GM23338 (cell line): ENCODE data around the gene NRP1. TPM values are rescaled to one million over a fixed set of nuclear protein-coding genes. Genes with fewer than 3 reads are reported as not detected.

Experiments used
- ATAC-seq: fragments of 200-7000 bp; cut with Tn5 transposase; 3 replicates; pipeline ENCODE4 v1.9.1; 2020
- DNase-seq: peaks from one replicate; pipeline ENCODE4 v3.0.0-alpha.2; 2015; ENCODE audit warnings: low spot score
- H2AFZ ChIP-seq: fragments of 200-600 bp; sonication (generic); 2 replicates; pipeline ENCODE4 v1.8.0; 2016; ENCODE audit warnings: antibody characterized with exemption, mild to moderate bottlenecking, moderate library complexity
- H3F3A ChIP-seq: fragments of 200-600 bp; sonication (generic); replicated peaks from 2 replicates; pipeline ENCODE4 v1.8.0; 2017; ENCODE audit warnings: antibody characterized with exemption, mixed run types, low read depth
- H3K27ac ChIP-seq: fragments of 200-600 bp; sonication (generic); 2 replicates; pipeline ENCODE4 v1.6.1; 2016; ENCODE audit warnings: low read depth
- H3K27me3 ChIP-seq: fragments of 200-600 bp; sonication (generic); 2 replicates; pipeline ENCODE4 v1.8.0; 2016; ENCODE audit warnings: mild to moderate bottlenecking, mixed run types, moderate library complexity; ENCODE audit not compliant: insufficient read depth
- H3K36me3 ChIP-seq: fragments of 200-600 bp; sonication (generic); 2 replicates; pipeline ENCODE4 v1.8.0; 2016; ENCODE audit warnings: mild to moderate bottlenecking; ENCODE audit not compliant: insufficient read depth
- H3K4me1 ChIP-seq: fragments of 200-600 bp; sonication (generic); 2 replicates; pipeline ENCODE4 v1.8.0; 2016; ENCODE audit warnings: mild to moderate bottlenecking, moderate library complexity; ENCODE audit not compliant: insufficient read depth
- H3K4me2 ChIP-seq: fragments of 200-600 bp; sonication (generic); 2 replicates; pipeline ENCODE4 v1.7.1; 2017; ENCODE audit warnings: mixed run types
- H3K4me3 ChIP-seq: fragments of 200-600 bp; sonication (generic); 2 replicates; pipeline ENCODE4 v1.6.1; 2016; ENCODE audit warnings: mixed run types
- H3K79me2 ChIP-seq: fragments of 200-600 bp; sonication (generic); replicated peaks from 2 replicates; pipeline ENCODE4 v1.8.0; 2017; ENCODE audit warnings: mild to moderate bottlenecking; ENCODE audit not compliant: insufficient read depth
- H3K9me2 ChIP-seq: fragments of 200-600 bp; sonication (generic); 2 replicates; pipeline ENCODE4 v1.8.0; 2017; ENCODE audit not compliant: insufficient read depth
- H4K20me1 ChIP-seq: fragments of 200-600 bp; sonication (generic); replicated peaks from 2 replicates; pipeline ENCODE4 v1.8.0; 2017; ENCODE audit warnings: mild to moderate bottlenecking; ENCODE audit not compliant: insufficient read depth
- H3K27ac Mint-ChIP-seq: 2 replicates; pipeline ENCODE4 v1.8.0; 2020; ENCODE audit warnings: inconsistent platforms, mild to moderate bottlenecking, moderate library complexity, mixed read lengths
- H3K27me3 Mint-ChIP-seq: 3 replicates; pipeline ENCODE4 v1.8.0; 2022; ENCODE audit warnings: low read depth, mild to moderate bottlenecking, moderate library complexity, mixed read lengths, inconsistent platforms; ENCODE audit not compliant: insufficient read depth, poor library complexity
- H3K36me3 Mint-ChIP-seq: 3 replicates; pipeline ENCODE4 v1.8.0; 2021; ENCODE audit warnings: low read depth, mild to moderate bottlenecking, inconsistent platforms, moderate library complexity, mixed read lengths
- H3K4me1 Mint-ChIP-seq: 3 replicates; pipeline ENCODE4 v1.8.0; 2020; ENCODE audit warnings: mild to moderate bottlenecking, inconsistent platforms, mixed read lengths
- H3K4me3 Mint-ChIP-seq: 3 replicates; pipeline ENCODE4 v1.8.0; 2021; ENCODE audit warnings: moderate library complexity, mild to moderate bottlenecking, inconsistent platforms, mixed read lengths
- H3K9me3 Mint-ChIP-seq: 3 replicates; pipeline ENCODE4 v1.8.0; 2020; ENCODE audit warnings: moderate library complexity, mild to moderate bottlenecking, inconsistent platforms, mixed read lengths
- CREB1 ChIP-seq: fragments of 250-450 bp; sonication (Bioruptor Pico); IDR thresholded peaks from 2 replicates; pipeline ENCODE4 v1.5.0; 2020; ENCODE audit warnings: low read depth, mild to moderate bottlenecking, moderate library complexity
- EZH2phosphoT487 ChIP-seq: fragments of 200-600 bp; sonication (generic); IDR thresholded peaks from one replicate; pipeline ENCODE4 v1.8.1; 2018; ENCODE audit warnings: antibody characterized with exemption; ENCODE audit not compliant: unreplicated experiment
- JUNB ChIP-seq: IDR thresholded peaks from one replicate; pipeline ENCODE4 v1.6.1; 2016; ENCODE audit warnings: antibody characterized with exemption; ENCODE audit not compliant: unreplicated experiment
- NANOG ChIP-seq: IDR thresholded peaks from 2 replicates; pipeline ENCODE4 v1.6.1; 2016; ENCODE audit warnings: antibody characterized with exemption, borderline replicate concordance
- POLR2AphosphoS5 ChIP-seq: IDR thresholded peaks from 2 replicates; pipeline ENCODE4 v1.6.1; 2016; ENCODE audit warnings: antibody characterized with exemption, low read depth
- STAT1 ChIP-seq: IDR thresholded peaks from one replicate; pipeline ENCODE4 v1.6.1; 2016; ENCODE audit warnings: antibody characterized with exemption; ENCODE audit not compliant: unreplicated experiment
- ZNF114 ChIP-seq: fragments of 250-450 bp; sonication (Bioruptor Pico); IDR thresholded peaks from 2 replicates; pipeline ENCODE4 v1.5.0; 2020; ENCODE audit warnings: mild to moderate bottlenecking, moderate library complexity
- ZNF331 ChIP-seq: fragments of 250-450 bp; sonication (Bioruptor Pico); IDR thresholded peaks from 2 replicates; pipeline ENCODE4 v1.5.0; 2020; ENCODE audit warnings: low read depth, mild to moderate bottlenecking, moderate library complexity
- polyA plus RNA-seq: library from polyadenylated mRNA; unstranded; fragments of >200 nt; fragmentation: Nextera tagmentation; extraction: Ambion mirVana; gene quantifications from 2 replicates; pipeline ENCODE4 v1.2.1, GENCODE V29; 2016
- total RNA-seq: library from RNA; depleted of rRNA; stranded (reverse); fragments of >200 nt; shearing (Covaris generic); gene quantifications from 2 replicates; pipeline ENCODE4 v1.2.3, GENCODE V29; 2014
- TF ChIP-seq, protein P1 (sequence below): IDR thresholded peaks from one replicate; pipeline ENCODE4 v1.6.1; 2018; ENCODE audit warnings: antibody characterized with exemption; ENCODE audit not compliant: unreplicated experiment
- TF ChIP-seq, protein P2 (sequence below): IDR thresholded peaks from 2 replicates; pipeline ENCODE4 v1.6.1; 2016; ENCODE audit warnings: antibody characterized with exemption
- TF ChIP-seq, protein P3 (sequence below), 2 experiments: fragments of 200-600 bp in 1 of 2; sonication (generic) in 1 of 2; conservative IDR thresholded peaks; 2 replicates each; pipeline versions ENCODE4 v1.5.1 to v1.6.1; 2016 to 2017; ENCODE audit warnings: antibody characterized with exemption in 2 of 2, low read depth in 2 of 2, mild to moderate bottlenecking in 2 of 2, moderate library complexity in 1 of 2

Gene NRP1
- total and polyA plus RNA-seq, 2 experiments from 2014 or later, result 2.9 to 3.5 TPM

DNA sequence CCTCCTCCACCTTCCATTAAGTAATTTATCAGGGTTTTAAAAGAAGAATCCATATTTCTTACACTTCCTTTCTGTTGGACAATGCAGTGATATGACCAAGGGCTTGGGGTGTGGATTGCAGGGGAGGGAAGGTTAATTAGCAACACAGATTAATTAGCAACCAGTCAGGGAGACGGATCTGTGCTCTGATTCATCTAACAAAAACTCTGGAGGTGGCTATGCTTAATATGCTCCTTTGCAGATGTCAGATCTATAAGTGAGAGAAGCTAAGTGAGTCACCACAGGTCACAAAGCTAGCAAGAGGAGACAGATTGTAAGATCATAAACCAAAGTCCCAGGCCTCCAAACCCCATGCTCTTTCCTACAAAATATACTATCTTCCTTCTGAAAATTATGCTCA is 197.7 kb downstream of the NRP1 start:
- H3K4me3 ChIP-seq, result no peak overlapping the region
- H4K20me1 ChIP-seq, result no peaks in the 10 kb centered on the region
- Mint-ChIP-seq H3K27me3 (peaks cover 2% of the 10 kb centered on the region), H3K4me1 (no peaks in the 10 kb centered on the region), H3K36me3 (no peaks in the 10 kb centered on the region), H3K27ac (no peak overlapping the region), H3K4me3 (no peak overlapping the region), H3K9me3 (no peaks in the 10 kb centered on the region)
- H3K9me2 ChIP-seq, result peaks cover 10% of the 10 kb centered on the region; the same call in 1 of the 2 replicates
- no peaks in the 10 kb centered on the region for H3K36me3 ChIP-seq
- H3F3A ChIP-seq, result no peaks in the 10 kb centered on the region
- no peak overlapping the region for H3K27ac ChIP-seq
- H3K79me2 ChIP-seq, result no peaks in the 10 kb centered on the region
- H3K27me3 ChIP-seq, result no peaks in the 10 kb centered on the region
- no peak overlapping the region for H2AFZ ChIP-seq
- ATAC-seq (no peak), DNase-seq (no peak)
- TF ChIP-seq, protein P1, sequence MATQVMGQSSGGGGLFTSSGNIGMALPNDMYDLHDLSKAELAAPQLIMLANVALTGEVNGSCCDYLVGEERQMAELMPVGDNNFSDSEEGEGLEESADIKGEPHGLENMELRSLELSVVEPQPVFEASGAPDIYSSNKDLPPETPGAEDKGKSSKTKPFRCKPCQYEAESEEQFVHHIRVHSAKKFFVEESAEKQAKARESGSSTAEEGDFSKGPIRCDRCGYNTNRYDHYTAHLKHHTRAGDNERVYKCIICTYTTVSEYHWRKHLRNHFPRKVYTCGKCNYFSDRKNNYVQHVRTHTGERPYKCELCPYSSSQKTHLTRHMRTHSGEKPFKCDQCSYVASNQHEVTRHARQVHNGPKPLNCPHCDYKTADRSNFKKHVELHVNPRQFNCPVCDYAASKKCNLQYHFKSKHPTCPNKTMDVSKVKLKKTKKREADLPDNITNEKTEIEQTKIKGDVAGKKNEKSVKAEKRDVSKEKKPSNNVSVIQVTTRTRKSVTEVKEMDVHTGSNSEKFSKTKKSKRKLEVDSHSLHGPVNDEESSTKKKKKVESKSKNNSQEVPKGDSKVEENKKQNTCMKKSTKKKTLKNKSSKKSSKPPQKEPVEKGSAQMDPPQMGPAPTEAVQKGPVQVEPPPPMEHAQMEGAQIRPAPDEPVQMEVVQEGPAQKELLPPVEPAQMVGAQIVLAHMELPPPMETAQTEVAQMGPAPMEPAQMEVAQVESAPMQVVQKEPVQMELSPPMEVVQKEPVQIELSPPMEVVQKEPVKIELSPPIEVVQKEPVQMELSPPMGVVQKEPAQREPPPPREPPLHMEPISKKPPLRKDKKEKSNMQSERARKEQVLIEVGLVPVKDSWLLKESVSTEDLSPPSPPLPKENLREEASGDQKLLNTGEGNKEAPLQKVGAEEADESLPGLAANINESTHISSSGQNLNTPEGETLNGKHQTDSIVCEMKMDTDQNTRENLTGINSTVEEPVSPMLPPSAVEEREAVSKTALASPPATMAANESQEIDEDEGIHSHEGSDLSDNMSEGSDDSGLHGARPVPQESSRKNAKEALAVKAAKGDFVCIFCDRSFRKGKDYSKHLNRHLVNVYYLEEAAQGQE, result no peak
- TF ChIP-seq STAT1 (no peak), NANOG (no peak)
- TF ChIP-seq, protein P2, sequence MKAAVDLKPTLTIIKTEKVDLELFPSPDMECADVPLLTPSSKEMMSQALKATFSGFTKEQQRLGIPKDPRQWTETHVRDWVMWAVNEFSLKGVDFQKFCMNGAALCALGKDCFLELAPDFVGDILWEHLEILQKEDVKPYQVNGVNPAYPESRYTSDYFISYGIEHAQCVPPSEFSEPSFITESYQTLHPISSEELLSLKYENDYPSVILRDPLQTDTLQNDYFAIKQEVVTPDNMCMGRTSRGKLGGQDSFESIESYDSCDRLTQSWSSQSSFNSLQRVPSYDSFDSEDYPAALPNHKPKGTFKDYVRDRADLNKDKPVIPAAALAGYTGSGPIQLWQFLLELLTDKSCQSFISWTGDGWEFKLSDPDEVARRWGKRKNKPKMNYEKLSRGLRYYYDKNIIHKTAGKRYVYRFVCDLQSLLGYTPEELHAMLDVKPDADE, result no peak
- no peak overlapping the region for H3K4me2 ChIP-seq
- H3K4me1 ChIP-seq, result no peaks in the 10 kb centered on the region

DNA sequence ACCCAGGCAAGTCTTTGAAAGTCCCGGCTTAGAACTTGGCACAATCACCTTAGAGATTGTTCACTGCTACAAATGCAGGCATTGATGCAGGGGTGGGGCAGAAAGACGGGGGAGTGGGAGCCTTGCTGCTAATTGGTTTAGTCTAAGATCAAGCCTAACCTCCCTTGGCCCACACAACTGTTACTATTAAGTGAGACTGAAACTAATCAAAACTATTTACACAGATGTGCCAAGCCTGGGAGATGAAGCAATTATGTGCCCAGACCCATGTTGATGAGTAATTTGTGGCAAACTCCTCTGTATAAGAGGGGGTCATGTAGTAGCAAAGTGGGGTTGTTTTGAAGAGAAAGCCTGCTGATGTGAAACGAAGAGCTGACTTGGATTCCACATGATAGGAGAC is 198.2 kb downstream of the NRP1 start:
- Histone ChIP-seq H3F3A (no peaks in the 10 kb centered on the region), H3K79me2 (no peaks in the 10 kb centered on the region), H3K27ac (no peak overlapping the region), H3K4me2 (no peak overlapping the region), H3K4me3 (no peak overlapping the region), H3K4me1 (no peaks in the 10 kb centered on the region), H4K20me1 (no peaks in the 10 kb centered on the region), H3K27me3 (no peaks in the 10 kb centered on the region), H3K36me3 (no peaks in the 10 kb centered on the region), H3K9me2 (peaks cover 10% of the 10 kb centered on the region; the same call in 1 of the 2 replicates), H2AFZ (no peak overlapping the region)
- Mint-ChIP-seq H3K4me3 (no peak overlapping the region), H3K36me3 (no peaks in the 10 kb centered on the region), H3K9me3 (no peaks in the 10 kb centered on the region), H3K27me3 (peaks cover 2% of the 10 kb centered on the region), H3K27ac (no peak overlapping the region), H3K4me1 (no peaks in the 10 kb centered on the region)
- ATAC-seq, result no peak
- DNase-seq, result no peak
- no peak for TF ChIP-seq JUNB
- TF ChIP-seq CREB1 (CRISPR knock-in tag), result no peak
- TF ChIP-seq ZNF331, result no peak
- TF ChIP-seq, protein P2, result no peak
- TF ChIP-seq, protein P1, result no peak
- no peak for TF ChIP-seq NANOG
- TF ChIP-seq POLR2AphosphoS5, result no peak
- no peak for TF ChIP-seq STAT1
- TF ChIP-seq, protein P3, sequence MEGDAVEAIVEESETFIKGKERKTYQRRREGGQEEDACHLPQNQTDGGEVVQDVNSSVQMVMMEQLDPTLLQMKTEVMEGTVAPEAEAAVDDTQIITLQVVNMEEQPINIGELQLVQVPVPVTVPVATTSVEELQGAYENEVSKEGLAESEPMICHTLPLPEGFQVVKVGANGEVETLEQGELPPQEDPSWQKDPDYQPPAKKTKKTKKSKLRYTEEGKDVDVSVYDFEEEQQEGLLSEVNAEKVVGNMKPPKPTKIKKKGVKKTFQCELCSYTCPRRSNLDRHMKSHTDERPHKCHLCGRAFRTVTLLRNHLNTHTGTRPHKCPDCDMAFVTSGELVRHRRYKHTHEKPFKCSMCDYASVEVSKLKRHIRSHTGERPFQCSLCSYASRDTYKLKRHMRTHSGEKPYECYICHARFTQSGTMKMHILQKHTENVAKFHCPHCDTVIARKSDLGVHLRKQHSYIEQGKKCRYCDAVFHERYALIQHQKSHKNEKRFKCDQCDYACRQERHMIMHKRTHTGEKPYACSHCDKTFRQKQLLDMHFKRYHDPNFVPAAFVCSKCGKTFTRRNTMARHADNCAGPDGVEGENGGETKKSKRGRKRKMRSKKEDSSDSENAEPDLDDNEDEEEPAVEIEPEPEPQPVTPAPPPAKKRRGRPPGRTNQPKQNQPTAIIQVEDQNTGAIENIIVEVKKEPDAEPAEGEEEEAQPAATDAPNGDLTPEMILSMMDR (conservative IDR thresholded peaks at IDR 0.05; ENCODE audit: low read depth in 2 of 2), result no peak
- TF ChIP-seq ZNF114 (CRISPR knock-in tag), result no peak
- TF ChIP-seq EZH2phosphoT487, result no peak
